ENCODE results near the gene FUT9.
"Not testable (repeated sequence)": the region's sequence is repeated elsewhere in the genome, so short reads cannot be mapped to it uniquely, and the experiment has no call there.

Gene FUT9

GRCh38 chr6:96260787-96261430 is 245.1 kb downstream of the FUT9 start:
- in situ Hi-C loops (cut with HindIII; ENCODE audit: low sequenced_read_pairs): not testable (repeated sequence)

Measured in endothelial cell of hepatic sinusoid (primary cell).